Stimulated activated CD8-positive, alpha-beta memory T cell treated with anti-CD3 and anti-CD28 coated beads, Interleukin-4, amount 100 ng/mL, for 48 hours (primary cell): Measurements from ENCODE around the gene RALY.
A peak's percentile ranks its signal among the peaks of the same experiment; 100 is the strongest.
"Not testable (repeated sequence)": the region's sequence is repeated elsewhere in the genome, so short reads cannot be mapped to it uniquely, and the experiment has no call there.

ENCODE experiments used
- DNase-seq: peaks from one replicate; pipeline ENCODE4 v3.0.0-alpha.2; 2020

The RALY gene

GRCh38 chr20:34111702-34112599 lies 118.2 kb downstream of the RALY start, which contains the start of gene EIF2S2:
TSS of gene EIF2S2 (minus strand) at chr20:34112243. CDS start at chr20:34112110, 133 bp downstream.
- DNase-seq: peak; percentile 93

- peak; percentile 44 for DNase-seq
Measured at GRCh38 chr20:34112600-34113101, 118.9 kb downstream of the RALY start.

DNA sequence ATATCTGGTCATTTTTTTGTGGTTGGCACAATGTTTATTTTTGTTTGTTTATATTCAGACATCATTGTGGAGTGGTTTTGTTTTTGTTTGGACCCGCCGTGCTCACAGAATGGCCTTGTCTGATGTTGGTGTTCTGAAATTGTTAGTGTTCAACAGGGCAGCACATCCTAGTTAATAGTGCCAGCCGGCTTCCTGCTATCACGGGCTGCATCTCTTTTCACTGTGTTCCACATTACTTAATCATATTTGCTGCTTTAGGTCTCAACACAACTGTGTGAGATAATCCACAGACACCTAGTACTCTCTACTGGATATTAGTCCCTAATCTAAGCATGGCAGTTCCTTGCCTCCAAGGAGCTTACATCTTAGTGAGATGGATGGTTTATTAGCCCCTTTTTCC lies 121.1 kb downstream of the RALY start:
- no peak for DNase-seq

- no peak for DNase-seq
Measured at GRCh38 chr20:34115232-34115631, 121.5 kb downstream of the RALY start.

GRCh38 chr20:34120213-34120612 lies 126.5 kb downstream of the RALY start:
- DNase-seq: no peak

DNA sequence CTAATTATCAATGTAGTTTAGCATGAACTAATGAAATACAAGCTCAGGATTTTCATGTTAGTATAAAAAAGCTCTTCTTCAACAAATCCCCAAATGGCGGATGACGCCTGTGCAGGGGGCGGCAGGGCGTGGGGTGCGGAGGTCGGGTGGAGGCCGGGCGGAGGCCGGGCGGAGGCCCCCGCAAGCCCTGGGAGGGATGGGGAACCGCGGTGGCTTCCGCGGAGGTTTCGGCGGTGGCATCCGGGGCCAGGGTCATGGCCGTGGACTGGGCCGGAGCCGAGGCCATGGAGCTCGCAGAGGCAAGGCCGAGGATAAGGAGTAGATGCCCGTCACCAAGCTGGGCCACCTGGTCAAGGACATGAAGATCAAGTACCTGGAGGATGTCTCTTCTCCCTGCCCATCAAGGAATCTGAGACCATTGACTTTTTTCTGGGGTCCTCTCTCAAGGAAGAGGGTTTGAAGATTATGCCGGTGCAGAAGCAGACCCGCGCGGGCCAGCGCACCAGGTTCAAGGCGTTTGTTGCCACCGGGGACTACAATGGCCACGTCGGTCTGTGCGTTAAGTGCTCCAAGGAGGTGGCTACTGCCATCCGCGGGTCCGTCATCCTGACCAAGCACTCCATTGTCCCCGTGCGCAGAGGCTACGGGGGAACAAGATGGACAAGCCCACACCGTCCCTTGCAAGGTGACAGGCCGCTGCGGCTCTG lies 128.7 kb downstream of the RALY start:
- no peak for DNase-seq

DNA sequence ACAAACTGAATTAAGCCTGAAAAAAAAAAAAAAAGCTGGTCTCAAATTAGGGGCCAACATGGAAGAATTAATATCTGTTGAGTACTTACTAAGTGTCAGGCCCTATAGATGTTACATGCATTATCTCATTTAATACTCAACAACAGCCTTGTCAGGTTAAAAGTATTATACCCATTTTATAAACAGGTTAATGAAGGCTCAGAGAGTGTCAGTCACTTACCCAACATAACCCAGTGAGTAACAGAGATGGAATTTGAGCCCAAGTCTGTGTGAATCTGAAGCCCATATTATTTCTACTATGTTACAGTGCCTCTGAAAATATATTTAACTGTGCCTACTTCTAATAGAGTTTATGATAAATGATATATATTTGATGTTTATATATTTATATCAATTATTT lies 129.6 kb downstream of the RALY start:
- no peak for DNase-seq

GRCh38 chr20:34124469-34125249 lies 130.9 kb downstream of the RALY start:
- DNase-seq: no peak

DNA sequence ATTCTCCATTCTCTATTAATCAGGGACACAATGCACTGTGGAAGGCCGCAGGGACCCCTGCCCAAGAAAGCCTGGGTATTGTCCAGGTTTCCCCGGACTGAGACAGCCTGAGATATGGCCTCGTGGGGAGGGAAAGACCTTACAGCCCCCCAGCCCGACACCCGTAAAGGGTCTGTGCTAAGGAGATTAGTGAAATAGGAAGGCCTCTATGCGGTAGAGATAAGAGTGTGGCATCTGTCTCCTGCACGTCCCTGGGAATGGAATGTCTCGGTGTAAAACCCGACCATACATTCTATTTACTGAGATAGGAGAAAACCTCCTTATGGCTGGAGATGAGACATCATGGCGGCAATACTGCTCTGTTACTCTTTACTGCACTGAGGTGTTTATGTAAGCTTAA lies 134.1 kb downstream of the RALY start:
- DNase-seq: no peak

DNA sequence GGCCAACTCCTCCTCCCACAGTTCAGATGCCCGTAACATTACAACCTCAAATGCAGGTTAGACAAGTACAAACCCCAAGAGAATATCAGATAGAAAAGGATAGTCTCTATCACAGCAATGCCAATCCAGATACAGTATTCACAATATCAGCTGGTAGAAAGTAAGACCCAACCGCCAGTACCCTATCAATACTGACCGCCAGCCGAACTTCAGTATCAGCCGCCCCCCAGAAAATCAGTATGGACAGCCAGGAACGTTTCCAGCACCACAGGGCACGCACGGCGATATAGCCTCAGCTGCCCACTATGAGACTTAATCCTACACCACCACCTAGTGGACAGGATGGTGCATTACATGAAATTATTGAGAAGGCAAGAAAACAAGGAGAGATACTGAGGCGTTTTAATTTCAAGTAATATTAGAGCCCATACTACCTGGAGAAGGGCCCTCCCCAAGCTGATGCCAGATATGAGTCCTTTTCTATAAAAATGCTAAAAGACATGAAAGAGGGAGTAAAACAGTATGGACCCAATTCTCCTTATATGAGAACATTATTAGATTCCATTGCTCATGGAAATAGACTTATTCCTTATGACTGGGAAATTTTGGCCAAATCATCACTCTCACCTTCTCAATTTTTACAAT lies 135.9 kb downstream of the RALY start:
- peak; percentile 56 for DNase-seq

- DNase-seq: no peak
Measured at GRCh38 chr20:34131491-34131890, 137.8 kb downstream of the RALY start.

DNA sequence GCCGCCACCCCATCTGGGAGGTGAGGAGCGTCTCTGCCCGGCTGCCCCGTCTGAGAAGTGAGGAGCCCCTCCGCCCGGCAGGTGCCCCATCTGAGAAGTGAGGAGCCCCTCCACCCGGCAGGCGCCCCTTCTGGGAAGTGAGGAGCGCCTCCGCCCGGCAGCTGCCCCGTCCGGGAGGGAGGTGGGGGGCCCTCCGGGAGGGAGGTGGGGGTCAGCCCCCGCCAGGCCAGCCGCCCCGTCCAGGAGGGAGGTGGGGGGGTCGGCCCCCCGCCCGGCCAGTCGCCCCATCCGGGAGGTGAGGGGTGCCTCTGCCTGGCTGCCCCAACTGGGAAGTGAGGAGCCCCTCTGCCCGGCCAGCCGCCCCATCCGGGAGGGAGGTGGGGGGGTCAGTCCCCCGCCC lies 138.8 kb downstream of the RALY start:
- not testable (repeated sequence) for DNase-seq

GRCh38 chr20:34132943-34133342 lies 139.2 kb downstream of the RALY start:
- not testable (repeated sequence) for DNase-seq

- not testable (repeated sequence) for DNase-seq
Measured at GRCh38 chr20:34133365-34133860, 139.7 kb downstream of the RALY start.
